ENCODE measurements around the gene RASSF5.
A peak's percentile ranks its signal among the peaks of the same experiment; 100 is the strongest.

Gene RASSF5

DNA sequence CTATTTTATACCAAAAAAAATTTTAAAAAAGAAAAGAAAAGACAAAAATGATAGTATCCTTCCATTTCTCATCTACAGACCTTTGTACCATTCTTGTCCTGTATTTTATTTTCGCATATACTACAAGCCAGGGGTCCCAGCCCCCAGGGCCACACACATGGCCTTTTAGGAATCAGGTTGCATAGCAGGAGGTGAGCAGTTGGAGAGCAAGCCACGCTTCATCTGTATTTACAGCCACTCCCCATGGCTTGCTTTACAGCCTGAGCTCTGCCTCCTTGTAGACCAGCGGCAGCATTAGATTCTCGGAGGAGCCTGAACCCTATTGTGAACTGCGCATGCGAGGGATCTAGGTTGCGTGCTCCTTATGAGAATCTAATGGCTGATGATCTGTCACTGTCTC lies 39.8 kb downstream of the RASSF5 start:
- no peak for DNase-seq

DNA sequence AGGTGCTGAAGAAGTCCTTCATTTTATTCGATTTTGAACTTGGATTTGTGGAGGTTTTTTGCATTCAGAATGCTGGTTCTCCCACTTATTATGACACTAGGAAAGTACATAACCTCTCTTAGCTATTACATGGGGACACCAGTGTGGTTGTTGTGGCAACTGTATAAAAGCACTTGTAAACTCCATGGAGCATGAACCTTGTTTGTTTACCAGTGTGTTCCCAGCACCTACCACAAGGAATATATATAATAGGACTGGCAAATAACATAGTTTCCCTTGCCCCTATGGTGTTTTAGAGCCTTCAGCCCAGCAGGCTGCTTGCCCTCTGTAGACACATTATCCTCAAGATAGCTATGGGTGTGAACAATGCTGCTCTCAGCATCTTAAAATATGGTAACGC lies 43.1 kb downstream of the RASSF5 start:
- DNase-seq, result peak in 1 of 4 experiments; percentile 23

DNA sequence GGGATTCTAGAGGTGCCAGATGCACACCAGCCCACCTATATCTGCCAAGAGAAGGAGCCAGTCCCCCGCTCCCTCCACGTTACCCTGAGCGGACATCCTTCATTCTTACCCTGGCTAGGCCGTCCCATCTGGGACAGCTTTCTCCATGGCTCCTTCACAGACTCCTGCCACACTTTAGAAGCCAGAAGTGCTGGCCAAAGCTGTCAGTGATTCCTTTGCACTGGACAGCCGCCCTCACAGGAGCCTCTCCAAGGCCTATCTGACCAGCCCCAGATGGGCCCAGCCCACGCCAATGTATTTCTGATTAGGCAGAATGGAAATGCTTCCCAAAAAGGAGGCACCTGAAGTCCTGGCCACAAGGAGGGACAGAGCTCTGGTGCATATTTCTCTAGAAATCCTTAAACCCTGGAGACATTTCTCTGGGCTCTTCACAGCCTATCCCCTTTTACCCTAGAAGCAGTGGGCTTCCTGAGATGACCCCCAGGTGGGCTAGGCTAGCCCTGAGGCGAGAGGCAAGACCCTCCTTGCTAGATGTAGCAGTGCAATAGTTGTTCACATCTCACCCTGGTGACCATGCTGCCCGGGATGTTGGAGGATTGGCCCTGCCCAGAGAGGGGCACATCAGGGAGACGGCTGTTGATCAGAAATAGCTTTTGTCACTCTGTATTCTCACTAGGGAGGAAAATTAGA lies 44.1 kb downstream of the RASSF5 start:
- no peak for DNase-seq

DNA sequence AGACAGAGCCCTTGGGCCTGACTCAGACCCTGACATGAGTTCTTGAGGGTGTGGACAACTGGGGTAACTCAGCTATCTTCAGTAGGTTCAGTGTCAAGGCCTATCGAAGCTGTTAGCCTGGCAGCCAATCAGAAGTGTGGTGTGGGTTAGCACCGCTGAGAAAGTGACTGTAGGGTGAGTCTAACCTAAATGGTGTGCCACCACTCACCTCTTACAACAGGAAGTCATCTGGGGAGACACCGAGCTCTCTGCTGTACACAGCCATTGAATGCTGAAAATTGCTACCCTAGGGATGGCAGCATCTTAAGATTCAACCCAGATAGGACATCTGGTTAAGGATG lies 44.6 kb downstream of the RASSF5 start:
- no peak for DNase-seq

DNA sequence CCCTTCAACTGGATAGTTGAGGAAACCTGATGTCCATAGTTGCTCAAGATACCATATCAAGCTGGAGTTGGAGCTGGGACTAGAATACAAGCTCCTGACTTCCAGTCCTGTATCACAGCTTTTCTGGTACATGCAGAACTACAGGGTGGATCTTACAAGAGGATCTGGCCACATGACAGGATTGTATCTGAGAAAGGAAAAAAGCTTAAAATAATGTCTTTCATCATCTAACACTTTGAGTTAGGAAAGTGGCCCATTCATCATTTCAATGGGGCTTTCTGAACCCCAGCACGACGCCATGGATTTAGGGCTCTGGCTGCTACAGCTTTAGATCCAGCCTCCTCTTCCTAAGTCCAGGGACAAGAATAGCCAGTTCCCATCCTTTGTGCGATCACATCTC lies 46.9 kb downstream of the RASSF5 start:
- DNase-seq, result peak in 2 of 4 experiments; percentile 31 to 36

GRCh38 chr1:206554701-206555472 lies 47.6 kb downstream of the RASSF5 start:
- DNase-seq, result no peak

GRCh38 chr1:206555473-206555935 lies 48.2 kb downstream of the RASSF5 start:
- DNase-seq, result peak in 2 of 4 experiments; percentile 45 to 65

- DNase-seq, result no peak
Observed at GRCh38 chr1:206556047-206556749, 48.9 kb downstream of the RASSF5 start.

DNA sequence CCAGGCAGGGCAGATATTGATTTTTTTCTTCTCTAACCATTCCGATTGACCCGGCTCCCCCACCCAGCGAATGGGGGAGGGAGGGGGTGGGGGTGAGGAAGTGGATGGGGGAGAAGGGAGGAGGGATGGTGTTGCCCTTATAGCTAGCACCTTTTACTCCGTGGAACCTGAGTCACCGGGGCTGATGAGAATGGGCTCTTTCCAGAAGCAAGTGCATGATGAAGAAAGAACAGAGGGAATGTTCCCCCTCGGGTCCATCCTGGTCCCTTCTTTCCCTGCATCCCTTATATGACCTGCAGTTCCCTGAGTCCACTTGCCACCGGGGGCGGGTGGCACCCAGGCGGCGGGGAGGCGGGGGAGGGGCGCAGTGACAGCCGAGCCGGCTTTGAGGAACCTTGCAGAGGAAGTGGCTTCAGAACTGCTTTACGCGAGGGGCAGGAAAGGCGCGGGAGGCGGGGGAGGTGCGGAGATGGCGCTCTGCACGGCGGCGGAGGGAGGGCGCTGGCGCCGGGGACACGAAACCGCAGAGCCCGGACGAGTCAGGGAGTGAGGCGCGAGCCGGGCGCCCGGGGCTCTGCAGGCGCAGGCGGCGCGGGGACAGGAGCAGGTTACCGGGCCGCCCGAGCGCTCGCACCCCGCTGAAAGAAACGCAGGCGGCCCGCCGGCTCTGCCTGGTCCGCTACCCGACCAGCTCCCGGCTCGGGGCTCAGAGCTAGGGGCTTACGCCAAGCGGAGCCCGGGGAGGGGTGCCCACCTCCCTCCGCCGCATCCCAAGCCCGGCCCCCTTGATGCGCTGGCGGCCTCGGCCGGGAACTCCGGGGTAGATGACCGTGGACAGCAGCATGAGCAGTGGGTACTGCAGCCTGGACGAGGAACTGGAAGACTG lies 49.7 kb downstream of the RASSF5 start:
- DNase-seq, result peak; percentile 94 to 97 (median 96)

DNA sequence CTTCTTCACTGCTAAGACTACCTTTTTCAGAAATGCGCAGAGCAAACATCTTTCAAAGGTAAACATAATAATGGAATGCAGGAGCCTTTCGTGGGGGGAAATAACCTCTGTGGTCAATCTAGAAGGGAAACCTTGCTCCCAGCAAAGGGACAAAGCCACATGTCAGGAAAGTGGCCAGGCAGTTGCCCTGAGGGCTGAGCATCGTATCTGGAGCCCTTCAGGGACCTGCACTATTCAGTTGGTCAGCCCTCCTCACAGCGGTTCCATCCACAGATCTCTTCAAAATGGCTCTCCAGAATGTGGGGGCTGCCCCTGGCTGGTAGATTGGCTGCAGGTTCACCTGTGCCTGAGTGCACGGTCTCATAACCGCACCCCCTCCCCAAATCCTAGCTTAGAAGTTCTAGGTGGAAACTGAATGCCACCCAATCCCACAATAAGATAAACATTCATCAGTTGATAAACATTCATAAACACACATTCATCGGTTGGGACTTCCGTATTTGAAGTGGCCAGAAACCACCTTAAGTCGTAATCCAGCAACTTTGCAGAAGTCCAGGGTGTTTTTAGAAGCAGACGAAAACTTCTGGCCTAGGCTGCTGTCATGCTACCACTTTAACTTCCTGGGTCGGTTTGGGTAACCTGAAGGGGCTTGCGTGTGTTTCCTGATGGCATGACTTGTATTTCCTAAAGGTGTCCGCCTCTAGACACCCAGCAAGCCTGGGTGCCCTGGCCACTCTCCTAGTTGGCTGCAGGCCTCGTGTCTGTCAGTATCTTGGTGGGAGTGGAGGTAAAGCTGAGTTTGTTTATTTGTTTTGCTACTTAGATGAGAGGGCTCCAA lies 50.5 kb downstream of the RASSF5 start:
- peak; percentile 75 to 88 (median 83) for DNase-seq

GRCh38 chr1:206558794-206559671 lies 51.7 kb downstream of the RASSF5 start:
- peak in 1 of 4 experiments; percentile 42 for DNase-seq

- no peak for DNase-seq
Observed at GRCh38 chr1:206559672-206559995, 52.3 kb downstream of the RASSF5 start.

- DNase-seq, result no peak
Observed at GRCh38 chr1:206560007-206560716, 52.8 kb downstream of the RASSF5 start.

DNA sequence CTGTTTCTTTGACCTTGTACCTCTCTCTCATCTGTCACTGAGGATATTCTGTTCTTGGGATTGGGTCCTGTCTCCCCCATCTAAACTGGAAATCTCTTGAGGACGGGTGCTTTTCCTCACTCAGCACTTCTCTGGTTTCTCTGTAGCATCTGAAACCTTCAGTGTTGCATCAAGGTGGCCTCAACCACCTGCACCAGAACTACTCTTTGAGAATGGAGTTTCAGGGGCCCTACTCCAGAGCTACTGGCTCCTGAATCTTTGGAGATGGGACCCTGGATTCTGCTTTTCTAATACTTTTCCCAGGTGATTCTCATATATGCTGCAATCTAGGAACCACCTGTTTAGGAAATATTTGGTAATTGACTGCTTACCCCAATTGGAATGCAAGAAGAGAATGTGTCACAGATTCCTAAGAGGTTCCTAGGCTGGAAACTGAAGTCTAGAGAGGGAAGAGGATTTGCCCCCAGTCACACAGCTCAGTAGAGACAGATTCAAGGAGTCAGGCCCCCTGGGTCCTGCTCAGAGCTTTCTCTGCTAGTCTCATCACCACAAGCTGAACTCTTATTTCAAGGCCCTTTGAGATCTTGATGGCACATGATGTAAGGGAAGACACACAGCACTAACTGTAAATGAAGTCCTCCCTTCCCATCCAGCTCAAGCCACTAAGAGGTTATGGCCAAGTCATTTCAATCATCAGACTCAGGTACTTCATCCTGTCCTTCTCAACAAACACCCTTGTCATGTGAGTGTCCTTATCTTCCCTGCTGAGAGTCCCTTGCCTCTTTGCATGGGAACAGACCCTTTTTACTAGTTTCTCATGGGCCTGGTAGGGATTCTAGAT lies 56.3 kb downstream of the RASSF5 start:
- no peak for DNase-seq

DNA sequence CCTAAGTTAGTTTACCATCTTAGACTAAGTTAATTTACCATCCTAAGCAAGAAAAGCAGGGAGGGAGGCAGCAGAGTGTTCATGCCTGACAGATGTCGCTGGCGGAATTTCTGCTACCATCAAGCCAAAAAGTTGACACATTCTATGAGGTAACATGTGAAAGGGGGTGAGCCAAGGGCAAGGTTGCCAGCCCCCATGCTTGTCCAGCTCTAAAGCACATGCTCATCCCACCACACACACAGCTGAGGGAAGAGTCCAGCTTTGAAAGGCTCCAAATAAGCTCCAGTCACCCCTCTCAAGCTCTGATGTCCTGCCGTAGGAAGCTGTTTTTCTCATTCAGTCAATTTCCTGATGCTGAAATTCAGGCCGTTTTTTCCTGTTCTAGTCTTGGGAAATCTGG lies 58.7 kb downstream of the RASSF5 start:
- DNase-seq, result no peak

- no peak for DNase-seq
Observed at GRCh38 chr1:206566999-206567398, 59.7 kb downstream of the RASSF5 start.

GRCh38 chr1:206568256-206568655 lies 60.9 kb downstream of the RASSF5 start:
- DNase-seq, result no peak

DNA sequence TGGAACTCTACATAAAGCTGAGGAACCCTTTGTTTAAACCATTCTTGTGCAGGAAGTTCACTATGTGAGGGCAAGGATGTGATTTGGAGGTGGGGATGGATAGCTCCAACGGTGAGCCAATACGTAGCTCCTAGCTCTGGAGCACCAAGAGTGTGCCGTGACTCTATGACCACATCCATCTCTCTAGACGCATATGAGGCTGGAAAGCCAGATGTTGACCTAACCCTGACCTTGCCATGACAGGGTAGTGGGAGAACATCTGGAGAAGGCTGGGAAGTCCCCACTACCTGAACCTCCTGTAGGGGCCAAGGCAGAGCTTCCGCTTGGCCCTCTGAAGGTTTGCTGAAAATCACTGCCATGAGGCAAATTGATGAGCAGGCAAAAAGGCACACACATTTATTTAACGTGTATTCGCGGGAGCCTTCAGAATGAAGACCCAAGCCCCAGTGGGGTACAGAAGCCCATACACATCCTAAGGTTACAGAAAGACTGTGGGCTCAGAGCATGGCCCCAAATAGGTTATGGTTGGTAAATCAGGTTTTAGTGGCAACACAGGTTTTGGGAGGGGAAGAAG lies 61.5 kb downstream of the RASSF5 start:
- no peak for DNase-seq

- no peak for DNase-seq
Observed at GRCh38 chr1:206569556-206569955, 62.2 kb downstream of the RASSF5 start.

All from suppressor macrophage (primary cell).